GM19455 (cell line): ENCODE measurements around the gene SLC66A2.
"Not testable (repeated sequence)": the region's sequence is repeated elsewhere in the genome, so short reads cannot be mapped to it uniquely, and the experiment has no call there.

Source experiments
- ATAC-seq: cut with Tn5 transposase; IDR thresholded peaks from one replicate; pipeline ENCODE4 v1.9.1; 2021; ENCODE audit not compliant: unreplicated experiment

SLC66A2 gene

GRCh38 chr18:79971211-79971952 is 19.9 kb upstream of the SLC66A2 start:
- no peak for ATAC-seq

- ATAC-seq = no peak
Measured at GRCh38 chr18:79970419-79971133, 19.1 kb upstream of the SLC66A2 start.

- ATAC-seq = no peak
Measured at GRCh38 chr18:79965119-79965902, 13.9 kb upstream of the SLC66A2 start.

GRCh38 chr18:79964330-79965118 is 13.1 kb upstream of the SLC66A2 start, which contains the start of gene HSBP1L1:
TSS of gene HSBP1L1 (plus strand) at chr18:79964643. CDS start at chr18:79964736, 93 bp downstream.
- peak; percentile 53 for ATAC-seq

- no peak for ATAC-seq
Measured at GRCh38 chr18:79963658-79964329, 12.3 kb upstream of the SLC66A2 start.

GRCh38 chr18:79962835-79963657 is 11.6 kb upstream of the SLC66A2 start:
- ATAC-seq = peak; percentile 68

GRCh38 chr18:79962311-79962710 is 10.9 kb upstream of the SLC66A2 start:
- no peak for ATAC-seq

GRCh38 chr18:79961527-79962291 is 10.3 kb upstream of the SLC66A2 start:
- ATAC-seq = no peak

- ATAC-seq = no peak
Measured at GRCh38 chr18:79960921-79961526, 9.6 kb upstream of the SLC66A2 start.

GRCh38 chr18:79960161-79960801 is 8.8 kb upstream of the SLC66A2 start:
- not testable (repeated sequence) for ATAC-seq

GRCh38 chr18:79958981-79959380 is 7.5 kb upstream of the SLC66A2 start:
- ATAC-seq = no peak

- ATAC-seq = no peak
Measured at GRCh38 chr18:79956276-79956675, 4.8 kb upstream of the SLC66A2 start.

- ATAC-seq = no peak
Measured at GRCh38 chr18:79955302-79956075, 4.0 kb upstream of the SLC66A2 start.

- no peak for ATAC-seq
Measured at GRCh38 chr18:79954791-79955190, 3.3 kb upstream of the SLC66A2 start.

GRCh38 chr18:79953971-79954651 is 2.7 kb upstream of the SLC66A2 start:
- ATAC-seq = no peak

- ATAC-seq = no peak
Measured at GRCh38 chr18:79952996-79953559, 1.6 kb upstream of the SLC66A2 start.
